HCT116 (cell line): ENCODE results near the gene EPHA3. TPM values are rescaled to one million over a fixed set of nuclear protein-coding genes. Genes with fewer than 3 reads are reported as not detected.

ENCODE experiments used
- ATAC-seq: fragments of 200-7000 bp; cut with Tn5 transposase; 2 replicates; pipeline ENCODE4 v1.9.1; 2020; ENCODE audit warnings: mild to moderate bottlenecking, moderate library complexity
- BruUV-seq: library from RNA; stranded (reverse); fragments of 400-500 nt; replicated peaks from 2 replicates; lab custom pipeline; 2021; lab: Mats Ljungman, UMichigan
- CTCF ChIA-PET: fragments of 300-600 bp; sonication (Branson Sonifier 250); formaldehyde crosslinking; loops from one replicate; lab custom pipeline; 2021; ENCODE audit warnings: antibody characterized with exemption; lab: Charles Lee
- POLR2A ChIA-PET: fragments of 300-600, 350-600 bp; sonication (Branson Sonifier 250); formaldehyde crosslinking; loops from one replicate; lab custom pipeline; 2021; ENCODE audit warnings: antibody characterized with exemption; lab: Charles Lee
- RAD21 ChIA-PET, 2 experiments: fragments of 300-600 bp; sonication (Branson Sonifier 250); formaldehyde crosslinking; loops; one replicate each; lab custom pipeline; 2023; ENCODE audit warnings: low total read pairs in 2 of 2; ENCODE audit not compliant: uncharacterized antibody in 2 of 2, unreplicated experiment in 2 of 2, low non-redundant PET in 1 of 2; lab: Charles Lee
- DNase-seq: peaks from one replicate; pipeline ENCODE4 v3.0.0-alpha.2; 2010; ENCODE audit warnings: low read depth, low spot score
- H2AFZ ChIP-seq: fragments of 200-600 bp; shearing (Covaris generic), sonication (generic); 2 replicates; pipeline ENCODE4 v1.6.1; 2017; ENCODE audit warnings: low read depth, mixed run types, mixed read lengths, antibody characterized with exemption, low read length; ENCODE audit not compliant: poor library complexity, severe bottlenecking
- H3K27ac ChIP-seq: 2 replicates; pipeline ENCODE4 v1.5.1; 2012; ENCODE audit warnings: low read depth, low read length
- H3K27me3 ChIP-seq: fragments of 200-600 bp; sonication (generic); 2 replicates; pipeline ENCODE4 v1.6.1; 2016; ENCODE audit warnings: mixed run types, low read length, mixed read lengths; ENCODE audit not compliant: insufficient read depth
- H3K36me3 ChIP-seq, 2 experiments: fragments of 200-500 bp in 1 of 2; fragments of 200-600 bp in 1 of 2; sonication (Bioruptor generic) in 1 of 2; sonication (generic) in 1 of 2; 2 replicates each; pipeline versions ENCODE4 v1.5.1 to v1.6.1; 2014 to 2016; ENCODE audit warnings: low read length in 2 of 2, inconsistent platforms in 1 of 2, mixed read lengths in 1 of 2, mixed run types in 1 of 2; ENCODE audit not compliant: insufficient read depth in 2 of 2, control insufficient read depth in 1 of 2
- H3K4me1 ChIP-seq, 2 experiments: fragments of 200-600 bp in 1 of 2; sonication (generic) in 1 of 2; 2 replicates each; pipeline versions ENCODE4 v1.5.1 to v1.6.1; 2012 to 2017; ENCODE audit warnings: low read length in 2 of 2, inconsistent platforms in 1 of 2, mild to moderate bottlenecking in 1 of 2, mixed read lengths in 1 of 2, mixed run types in 1 of 2, moderate library complexity in 1 of 2; ENCODE audit not compliant: insufficient read depth in 2 of 2, control insufficient read depth in 1 of 2
- H3K4me2 ChIP-seq: fragments of 200-600 bp; sonication (generic); 2 replicates; pipeline ENCODE4 v1.6.1; 2017; ENCODE audit warnings: mixed run types, low read length, mixed read lengths
- H3K4me3 ChIP-seq, 2 experiments: fragments of 200-600 bp in 1 of 2; sonication (generic) in 1 of 2; replicated peaks in 1 of 2; 2 replicates each; pipeline ENCODE4 v1.5.1; 2011 to 2016; ENCODE audit warnings: low read length in 2 of 2, control low read depth in 1 of 2, low read depth in 1 of 2, mild to moderate bottlenecking in 1 of 2, mixed read lengths in 1 of 2, mixed run types in 1 of 2
- H3K79me2 ChIP-seq: fragments of 200-600 bp; sonication (generic); 2 replicates; pipeline ENCODE4 v1.6.1; 2017; ENCODE audit warnings: mild to moderate bottlenecking, mixed run types, low read length, moderate library complexity, mixed read lengths; ENCODE audit not compliant: insufficient read depth
- H3K9ac ChIP-seq: fragments of 200-600 bp; sonication (generic); 2 replicates; pipeline ENCODE4 v1.6.1; 2016; ENCODE audit warnings: low read length, mixed read lengths
- H3K9me2 ChIP-seq: fragments of 200-600 bp; sonication (generic), shearing (Covaris generic); 2 replicates; pipeline ENCODE4 v1.6.1; 2017; ENCODE audit warnings: mixed run types, mild to moderate bottlenecking, moderate library complexity; ENCODE audit not compliant: insufficient read depth
- H3K9me3 ChIP-seq, 2 experiments: fragments of 200-500 bp in 1 of 2; fragments of 200-600 bp in 1 of 2; sonication (Bioruptor generic) in 1 of 2; sonication (generic) in 1 of 2; 2 replicates each; pipeline ENCODE4 v1.6.1; 2014 to 2017; ENCODE audit warnings: low read length in 2 of 2, mixed read lengths in 2 of 2, inconsistent platforms in 1 of 2, low read depth in 1 of 2, mild to moderate bottlenecking in 1 of 2, mixed run types in 1 of 2, moderate library complexity in 1 of 2; ENCODE audit not compliant: control insufficient read depth in 1 of 2, insufficient read depth in 1 of 2
- H4K20me1 ChIP-seq: fragments of 200-600 bp; sonication (generic), shearing (Covaris generic); 2 replicates; pipeline ENCODE4 v1.6.1; 2017; ENCODE audit warnings: mixed run types, mild to moderate bottlenecking, moderate library complexity; ENCODE audit not compliant: insufficient read depth
- ATF3 ChIP-seq: IDR thresholded peaks from 2 replicates; pipeline ENCODE4 v1.6.1; 2012
- CEBPB ChIP-seq: IDR thresholded peaks from 2 replicates; pipeline ENCODE4 v1.6.1; 2012; ENCODE audit warnings: low read depth
- CTCF ChIP-seq, 3 experiments: fragments of 200-600 bp in 1 of 3; sonication (generic) in 1 of 3; IDR thresholded peaks in 2 of 3; conservative IDR thresholded peaks in 1 of 3; 2 replicates each; pipeline ENCODE4 v1.5.1; 2012 to 2017; ENCODE audit warnings: low read depth in 2 of 3, low read length in 2 of 3, antibody characterized with exemption in 1 of 3, borderline replicate concordance in 1 of 3, control low read depth in 1 of 3, mild to moderate bottlenecking in 1 of 3, mixed read lengths in 1 of 3, mixed run types in 1 of 3, moderate library complexity in 1 of 3; ENCODE audit not compliant: insufficient read depth in 1 of 3
- ELF1 ChIP-seq: IDR thresholded peaks from 2 replicates; pipeline ENCODE4 v1.6.1; 2012; ENCODE audit warnings: low read depth, borderline replicate concordance
- EZH2 ChIP-seq: fragments of 200-600 bp; sonication (generic); IDR thresholded peaks from 2 replicates; pipeline ENCODE4 v1.6.1; 2017; ENCODE audit warnings: antibody characterized with exemption, mixed run types
- EZH2phosphoT487 ChIP-seq: fragments of 200-600 bp; IDR thresholded peaks from 2 replicates; pipeline ENCODE4 v1.6.1; 2018; ENCODE audit warnings: antibody characterized with exemption, borderline replicate concordance
- FOSL1 ChIP-seq: IDR thresholded peaks from 2 replicates; pipeline ENCODE4 v1.6.1; 2012; ENCODE audit warnings: low read depth
- JUND ChIP-seq: IDR thresholded peaks from 2 replicates; pipeline ENCODE4 v1.6.1; 2012
- POLR2AphosphoS5 ChIP-seq: IDR thresholded peaks from 2 replicates; pipeline ENCODE4 v1.6.1; 2011; ENCODE audit warnings: mild to moderate bottlenecking, low read depth, low read length, moderate library complexity
- REST ChIP-seq: IDR thresholded peaks from 2 replicates; pipeline ENCODE4 v1.6.1; 2012; ENCODE audit warnings: low read depth
- SIN3A ChIP-seq: IDR thresholded peaks from 2 replicates; pipeline ENCODE4 v1.6.1; 2012; ENCODE audit warnings: low read depth
- TCF7L2 ChIP-seq: IDR thresholded peaks from 2 replicates; pipeline ENCODE4 v1.7.0; 2011; ENCODE audit warnings: borderline replicate concordance, inconsistent platforms; ENCODE audit not compliant: insufficient read depth, insufficient read length; ENCODE audit errors: extremely low read depth
- ZBTB33 ChIP-seq: IDR thresholded peaks from 2 replicates; pipeline ENCODE4 v1.6.1; 2011; ENCODE audit warnings: mild to moderate bottlenecking, low read length, moderate library complexity; ENCODE audit not compliant: insufficient replicate concordance; ENCODE audit errors: extremely low read depth
- ZFX ChIP-seq: fragments of 450-650 bp; IDR thresholded peaks from 2 replicates; pipeline ENCODE4 v1.6.1; 2017
- intact Hi-C: fragments of 100-400 bp; cut with micrococcal nuclease; formaldehyde crosslinking; loops from 2 replicates; pipeline ENCODE4 v1.10.0; 2022
- total RNA-seq: library from RNA; stranded (reverse); gene quantifications from one replicate; pipeline ENCODE4 v1.2.1, GENCODE V29; 2021; ENCODE audit not compliant: unreplicated experiment

The EPHA3 gene
- total RNA-seq, 1 experiment from 2014 or later = not detected

- Histone ChIP-seq H3K36me3 (no peaks in the 10 kb centered on the region), H3K4me1 (no peaks in the 10 kb centered on the region), H3K9ac (no peak overlapping the region), H3K9me2 (no peaks in the 10 kb centered on the region), H3K4me3 (no peak overlapping the region), H3K27me3 (no peaks in the 10 kb centered on the region), H2AFZ (no peak overlapping the region), H3K4me2 (no peak overlapping the region), H3K9me3 (peaks cover 12 to 16% of the 10 kb centered on the region in 2 experiments), H3K79me2 (no peaks in the 10 kb centered on the region), H3K27ac (no peak overlapping the region), H4K20me1 (no peaks in the 10 kb centered on the region)
- CTCF ChIA-PET = no interaction called here
- DNase-seq (no peak), ATAC-seq (no peak)
- RAD21 ChIA-PET = no interaction called here
- BruUV-seq = no TSS peak
- POLR2A ChIA-PET = no interaction called here
- TF ChIP-seq REST (no peak), ATF3 (no peak), EZH2phosphoT487 (no peak), CTCF (IDR thresholded peaks at IDR 0.05 in 2 of 3, conservative IDR thresholded peaks at IDR 0.05 in 1 of 3; ENCODE audit: borderline replicate concordance in 1 of 3, insufficient read depth in 1 of 3, low read depth in 2 of 3, low read length in 2 of 3) (no peak), ELF1 (no peak), EZH2 (no peak), TCF7L2 (no peak), ZFX (no peak), SIN3A (no peak), POLR2AphosphoS5 (no peak), FOSL1 (no peak), ZBTB33 (no peak), JUND (no peak), CEBPB (no peak)
- intact Hi-C loops = no loop called here
Measured at GRCh38 chr3:89180334-89180733, 72.9 kb downstream of the EPHA3 start.
